ENCODE data around the gene PEX5L.
A peak's percentile ranks its signal among the peaks of the same experiment; 100 is the strongest.

DNA sequence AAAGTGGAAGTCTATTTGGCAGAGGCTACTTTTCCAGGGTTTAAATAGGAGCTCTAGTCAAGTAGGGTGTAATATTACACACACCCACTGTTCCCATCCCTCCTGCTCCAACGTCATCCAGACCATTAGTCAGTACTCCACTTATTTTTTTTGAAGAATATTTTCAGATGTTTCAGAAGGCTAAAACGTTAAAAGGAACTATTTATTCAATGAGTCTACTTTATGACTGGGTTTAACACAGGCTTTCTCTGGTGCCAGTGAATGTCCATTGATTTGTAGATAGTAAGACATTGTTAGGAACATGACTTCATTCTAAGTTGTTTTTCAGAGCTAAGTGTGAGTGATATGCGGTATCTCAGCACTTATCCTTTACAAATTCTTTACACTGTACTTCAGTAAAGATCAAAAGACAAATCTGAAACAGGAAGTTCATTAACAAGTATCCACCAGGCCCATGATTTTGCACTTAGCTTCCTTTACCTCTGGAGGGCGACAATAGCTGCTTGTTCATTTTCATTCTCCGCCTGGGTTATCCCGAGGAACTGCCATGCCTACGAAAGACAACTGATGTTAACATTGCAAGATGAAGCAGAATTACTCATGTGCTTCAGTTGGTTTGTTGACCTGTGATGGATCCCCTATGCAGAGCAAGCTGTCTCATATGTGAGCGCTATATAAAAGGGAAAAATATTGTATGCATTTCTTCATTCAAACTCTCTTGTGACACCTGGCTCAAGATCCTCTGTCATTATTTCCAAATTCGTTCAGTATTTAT, 225.2 kb downstream of the PEX5L start:
- TF ChIP-seq, protein P1, sequence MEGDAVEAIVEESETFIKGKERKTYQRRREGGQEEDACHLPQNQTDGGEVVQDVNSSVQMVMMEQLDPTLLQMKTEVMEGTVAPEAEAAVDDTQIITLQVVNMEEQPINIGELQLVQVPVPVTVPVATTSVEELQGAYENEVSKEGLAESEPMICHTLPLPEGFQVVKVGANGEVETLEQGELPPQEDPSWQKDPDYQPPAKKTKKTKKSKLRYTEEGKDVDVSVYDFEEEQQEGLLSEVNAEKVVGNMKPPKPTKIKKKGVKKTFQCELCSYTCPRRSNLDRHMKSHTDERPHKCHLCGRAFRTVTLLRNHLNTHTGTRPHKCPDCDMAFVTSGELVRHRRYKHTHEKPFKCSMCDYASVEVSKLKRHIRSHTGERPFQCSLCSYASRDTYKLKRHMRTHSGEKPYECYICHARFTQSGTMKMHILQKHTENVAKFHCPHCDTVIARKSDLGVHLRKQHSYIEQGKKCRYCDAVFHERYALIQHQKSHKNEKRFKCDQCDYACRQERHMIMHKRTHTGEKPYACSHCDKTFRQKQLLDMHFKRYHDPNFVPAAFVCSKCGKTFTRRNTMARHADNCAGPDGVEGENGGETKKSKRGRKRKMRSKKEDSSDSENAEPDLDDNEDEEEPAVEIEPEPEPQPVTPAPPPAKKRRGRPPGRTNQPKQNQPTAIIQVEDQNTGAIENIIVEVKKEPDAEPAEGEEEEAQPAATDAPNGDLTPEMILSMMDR (IDR thresholded peaks at IDR 0.05): peak in 5 of 7 experiments; percentile 14 to 58 (median 39)
- TF ChIP-seq POLR2AphosphoS5 (IDR thresholded peaks at IDR 0.05) (no peak), POLR2A (IDR thresholded peaks at IDR 0.05) (no peak)

All from stomach (tissue), 4 donors.